ENCODE measurements around the gene OAS1.

Gene OAS1

GRCh38 chr12:112938751-112939150, 32.0 kb downstream of the OAS1 start:
- H3K9me3 ChIP-seq (ENCODE audit: control insufficient read depth, low read length): no peaks in the 10 kb centered on the region
- TF ChIP-seq, protein P1, sequence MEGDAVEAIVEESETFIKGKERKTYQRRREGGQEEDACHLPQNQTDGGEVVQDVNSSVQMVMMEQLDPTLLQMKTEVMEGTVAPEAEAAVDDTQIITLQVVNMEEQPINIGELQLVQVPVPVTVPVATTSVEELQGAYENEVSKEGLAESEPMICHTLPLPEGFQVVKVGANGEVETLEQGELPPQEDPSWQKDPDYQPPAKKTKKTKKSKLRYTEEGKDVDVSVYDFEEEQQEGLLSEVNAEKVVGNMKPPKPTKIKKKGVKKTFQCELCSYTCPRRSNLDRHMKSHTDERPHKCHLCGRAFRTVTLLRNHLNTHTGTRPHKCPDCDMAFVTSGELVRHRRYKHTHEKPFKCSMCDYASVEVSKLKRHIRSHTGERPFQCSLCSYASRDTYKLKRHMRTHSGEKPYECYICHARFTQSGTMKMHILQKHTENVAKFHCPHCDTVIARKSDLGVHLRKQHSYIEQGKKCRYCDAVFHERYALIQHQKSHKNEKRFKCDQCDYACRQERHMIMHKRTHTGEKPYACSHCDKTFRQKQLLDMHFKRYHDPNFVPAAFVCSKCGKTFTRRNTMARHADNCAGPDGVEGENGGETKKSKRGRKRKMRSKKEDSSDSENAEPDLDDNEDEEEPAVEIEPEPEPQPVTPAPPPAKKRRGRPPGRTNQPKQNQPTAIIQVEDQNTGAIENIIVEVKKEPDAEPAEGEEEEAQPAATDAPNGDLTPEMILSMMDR (IDR thresholded peaks at IDR 0.05): no peak
- no peaks in the 10 kb centered on the region for H3K36me3 ChIP-seq (ENCODE audit: control insufficient read depth, insufficient read depth, low read length)
- no peak overlapping the region for H3K9ac ChIP-seq
- H3K27me3 ChIP-seq (ENCODE audit: control insufficient read depth, insufficient read depth, low read length): no peaks in the 10 kb centered on the region
- H2AFZ ChIP-seq: peak overlapping the region; percentile 85
- H3K79me2 ChIP-seq: no peaks in the 10 kb centered on the region
- H3K4me3 ChIP-seq (ENCODE audit: low read depth, low read length): peak overlapping the region; percentile 68
- H3K4me1 ChIP-seq: peaks cover 14% of the 10 kb centered on the region
- H3K27ac ChIP-seq: peak overlapping the region; percentile 62
- H3K4me2 ChIP-seq (ENCODE audit: low read length): peak overlapping the region; percentile 96

DNA sequence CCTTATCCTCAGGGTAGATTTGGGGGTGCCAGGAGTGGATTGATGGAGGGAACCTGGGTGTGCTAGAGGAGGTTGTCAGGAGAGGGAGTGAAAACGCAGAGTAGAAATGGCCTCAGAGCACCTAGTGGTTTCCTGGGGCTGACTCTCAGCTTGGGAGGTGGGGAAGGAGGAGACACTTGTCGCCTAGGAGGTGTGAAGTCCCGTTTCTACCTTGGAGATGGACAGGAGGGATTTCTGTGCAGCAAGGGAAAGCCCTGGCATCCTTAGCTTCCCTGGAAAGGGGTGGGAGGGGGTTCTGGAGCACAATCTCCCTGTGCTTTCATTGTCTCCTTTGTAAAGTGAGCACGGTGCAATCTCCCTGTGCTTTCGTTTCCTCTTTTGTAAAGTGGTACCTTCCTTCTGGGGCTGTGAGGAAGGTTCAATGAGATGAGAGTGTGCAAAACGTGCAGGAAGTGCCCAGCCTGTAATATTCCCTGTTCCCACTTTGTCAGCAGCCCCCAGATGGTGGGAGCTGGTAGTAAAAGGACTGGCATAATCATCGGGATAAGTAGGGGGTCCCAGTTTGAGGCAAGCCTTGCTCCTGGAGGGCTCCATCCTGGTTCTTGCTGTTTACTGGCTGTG, 33.1 kb downstream of the OAS1 start:
- no peak overlapping the region for H3K4me3 ChIP-seq (ENCODE audit: low read depth, low read length)
- H3K27ac ChIP-seq: no peak overlapping the region
- peaks cover 14% of the 10 kb centered on the region for H3K4me1 ChIP-seq
- H3K27me3 ChIP-seq (ENCODE audit: control insufficient read depth, insufficient read depth, low read length): no peaks in the 10 kb centered on the region
- TF ChIP-seq, protein P1 (IDR thresholded peaks at IDR 0.05): no peak
- no peak overlapping the region for H2AFZ ChIP-seq
- H3K79me2 ChIP-seq: no peaks in the 10 kb centered on the region
- H3K4me2 ChIP-seq (ENCODE audit: low read length): no peak overlapping the region
- no peaks in the 10 kb centered on the region for H3K36me3 ChIP-seq (ENCODE audit: control insufficient read depth, insufficient read depth, low read length)
- H3K9ac ChIP-seq: no peak overlapping the region
- H3K9me3 ChIP-seq (ENCODE audit: control insufficient read depth, low read length): no peaks in the 10 kb centered on the region

GRCh38 chr12:112941528-112942335, 35.0 kb downstream of the OAS1 start:
- H3K4me3 ChIP-seq (ENCODE audit: low read depth, low read length): no peak overlapping the region
- no peak overlapping the region for H3K9ac ChIP-seq
- no peaks in the 10 kb centered on the region for H3K9me3 ChIP-seq (ENCODE audit: control insufficient read depth, low read length)
- peaks cover 11% of the 10 kb centered on the region for H3K4me1 ChIP-seq
- H3K27ac ChIP-seq: no peak overlapping the region
- H2AFZ ChIP-seq: no peak overlapping the region
- no peaks in the 10 kb centered on the region for H3K27me3 ChIP-seq (ENCODE audit: control insufficient read depth, insufficient read depth, low read length)
- no peaks in the 10 kb centered on the region for H3K36me3 ChIP-seq (ENCODE audit: control insufficient read depth, insufficient read depth, low read length)
- no peak overlapping the region for H3K4me2 ChIP-seq (ENCODE audit: low read length)
- TF ChIP-seq, protein P1 (IDR thresholded peaks at IDR 0.05): no peak
- H3K79me2 ChIP-seq: no peaks in the 10 kb centered on the region

GRCh38 chr12:112942572-112942971, 35.8 kb downstream of the OAS1 start:
- Histone ChIP-seq H3K27me3 (ENCODE audit: control insufficient read depth, insufficient read depth, low read length) (no peaks in the 10 kb centered on the region), H3K4me2 (ENCODE audit: low read length) (no peak overlapping the region), H2AFZ (no peak overlapping the region), H3K36me3 (ENCODE audit: control insufficient read depth, insufficient read depth, low read length) (no peaks in the 10 kb centered on the region), H3K4me1 (peaks cover 8% of the 10 kb centered on the region), H3K9ac (no peak overlapping the region), H3K4me3 (ENCODE audit: low read depth, low read length) (no peak overlapping the region), H3K27ac (no peak overlapping the region), H3K9me3 (ENCODE audit: control insufficient read depth, low read length) (no peaks in the 10 kb centered on the region), H3K79me2 (no peaks in the 10 kb centered on the region)
- TF ChIP-seq, protein P1 (IDR thresholded peaks at IDR 0.05): no peak
